SK-N-SH (cell line): Measurements from ENCODE around the gene ELFN2. TPM values are rescaled to one million over a fixed set of nuclear protein-coding genes. Genes with fewer than 3 reads are reported as not detected.

Experiments
- CTCF ChIA-PET: fragments of 300-600, 350-600 bp; formaldehyde crosslinking; extraction: SDS; loops from one replicate; lab custom pipeline; 2021; lab: Yijun Ruan, JAX
- POLR2A ChIA-PET: fragments of 350-600 bp; sonication (Branson Sonifier 250); formaldehyde crosslinking; extraction: SDS; loops from one replicate; lab custom pipeline; 2020; ENCODE audit warnings: antibody characterized with exemption, inconsistent platforms; lab: Yijun Ruan, JAX
- DNase-seq: peaks from one replicate; pipeline ENCODE4 v3.0.0; 2012
- H2AFZ ChIP-seq: fragments of 200-600 bp; sonication (generic); 2 replicates; pipeline ENCODE4 v1.8.1; 2016; ENCODE audit warnings: antibody characterized with exemption, mild to moderate bottlenecking, low read depth
- H3F3A ChIP-seq: fragments of 200-600 bp; sonication (generic); replicated peaks from 2 replicates; pipeline ENCODE3; 2016; ENCODE audit warnings: antibody characterized with exemption, mild to moderate bottlenecking; ENCODE audit not compliant: insufficient read depth
- H3K27ac ChIP-seq, 2 experiments: fragments of 200-500 bp in 1 of 2; fragments of 200-600 bp in 1 of 2; sonication (Bioruptor generic) in 1 of 2; sonication (generic), shearing (Covaris generic) in 1 of 2; 2 replicates each; pipeline versions ENCODE4 v1.5.1 to v1.6.1; 2014 to 2016; ENCODE audit warnings: low read depth in 2 of 2, inconsistent platforms in 1 of 2, low read length in 1 of 2, mild to moderate bottlenecking in 1 of 2, mixed read lengths in 1 of 2
- H3K27me3 ChIP-seq: fragments of 200-600 bp; sonication (generic), shearing (Covaris generic); 2 replicates; pipeline ENCODE4 v1.6.1; 2016; ENCODE audit warnings: mixed run types; ENCODE audit not compliant: insufficient read depth
- H3K36me3 ChIP-seq, 2 experiments: fragments of 200-500 bp in 1 of 2; fragments of 200-600 bp in 1 of 2; sonication (Bioruptor generic) in 1 of 2; sonication (generic) in 1 of 2; replicated peaks in 1 of 2; 2 replicates each; pipeline versions ENCODE3 to v1.5.1; 2014 to 2016; ENCODE audit warnings: low read length in 1 of 2, mild to moderate bottlenecking in 1 of 2; ENCODE audit not compliant: insufficient read depth in 2 of 2, control insufficient read depth in 1 of 2
- H3K4me1 ChIP-seq, 2 experiments: fragments of 200-500 bp in 1 of 2; fragments of 200-600 bp in 1 of 2; sonication (Bioruptor generic) in 1 of 2; sonication (generic), shearing (Covaris generic) in 1 of 2; 2 replicates each; pipeline versions ENCODE4 v1.5.1 to v1.6.1; 2014 to 2016; ENCODE audit warnings: low read depth in 1 of 2, low read length in 1 of 2, mixed run types in 1 of 2; ENCODE audit not compliant: insufficient read depth in 2 of 2, control insufficient read depth in 1 of 2
- H3K4me2 ChIP-seq: fragments of 200-600 bp; sonication (generic), shearing (Covaris generic); 2 replicates; pipeline ENCODE4 v1.6.1; 2017; ENCODE audit warnings: mixed run types
- H3K4me3 ChIP-seq, 2 experiments: fragments of 200-500 bp in 1 of 2; fragments of 200-600 bp in 1 of 2; sonication (Bioruptor generic) in 1 of 2; sonication (generic), shearing (Covaris generic) in 1 of 2; 2 replicates each; pipeline versions ENCODE4 v1.5.1 to v1.8.1; 2014 to 2016; ENCODE audit warnings: low read depth in 2 of 2, inconsistent platforms in 1 of 2, low read length in 1 of 2, mild to moderate bottlenecking in 1 of 2, mixed read lengths in 1 of 2, moderate library complexity in 1 of 2
- H3K79me2 ChIP-seq: fragments of 200-600 bp; sonication (generic); 2 replicates; pipeline ENCODE4 v1.8.1; 2017; ENCODE audit warnings: mild to moderate bottlenecking; ENCODE audit not compliant: insufficient read depth
- H3K9ac ChIP-seq: fragments of 200-600 bp; sonication (generic); 2 replicates; pipeline ENCODE4 v1.6.1; 2017; ENCODE audit warnings: mixed run types
- H3K9me2 ChIP-seq: fragments of 200-600 bp; sonication (generic); 2 replicates; pipeline ENCODE4 v1.6.1; 2017; ENCODE audit warnings: mixed run types
- H3K9me3 ChIP-seq: fragments of 200-600 bp; sonication (generic); 2 replicates; pipeline ENCODE4 v1.6.1; 2017; ENCODE audit warnings: mixed run types, mild to moderate bottlenecking, moderate library complexity
- H4K20me1 ChIP-seq: fragments of 200-600 bp; sonication (generic); 2 replicates; pipeline ENCODE4 v1.6.1; 2017; ENCODE audit warnings: mild to moderate bottlenecking, mixed run types; ENCODE audit not compliant: insufficient read depth
- CHD2 ChIP-seq: fragments of 150-350 bp; IDR thresholded peaks from 2 replicates; pipeline ENCODE4 v1.6.1; 2018; ENCODE audit warnings: low read length; ENCODE audit not compliant: partially characterized antibody
- FOXJ3 ChIP-seq: sonication (generic); formaldehyde crosslinking; IDR thresholded peaks from 2 replicates; pipeline ENCODE4 v1.5.1; 2020; ENCODE audit warnings: mild to moderate bottlenecking, missing genetic modification reagents
- FOXM1 ChIP-seq: IDR thresholded peaks from 2 replicates; pipeline ENCODE4 v1.4.0; 2012; ENCODE audit warnings: low read depth, mild to moderate bottlenecking
- GATA2 ChIP-seq: sonication (generic); formaldehyde crosslinking; IDR thresholded peaks from 2 replicates; pipeline ENCODE4 v1.5.0; 2020; ENCODE audit warnings: mild to moderate bottlenecking, missing genetic modification reagents
- MEF2A ChIP-seq: IDR thresholded peaks from 2 replicates; pipeline ENCODE4 v1.4.0; 2012; ENCODE audit warnings: low read depth, borderline replicate concordance
- NFIC ChIP-seq: IDR thresholded peaks from 2 replicates; pipeline ENCODE4 v1.4.0; 2012; ENCODE audit warnings: borderline replicate concordance
- NRF1 ChIP-seq: IDR thresholded peaks from 2 replicates; pipeline ENCODE4 v1.6.1; 2012; ENCODE audit warnings: low read depth, mild to moderate bottlenecking, low read length
- POLR2AphosphoS5 ChIP-seq: IDR thresholded peaks from 2 replicates; pipeline ENCODE4 v1.6.1; 2012; ENCODE audit warnings: low read depth, low read length
- RXRA ChIP-seq: IDR thresholded peaks from 2 replicates; pipeline ENCODE4 v1.4.0; 2012; ENCODE audit warnings: low read depth, mild to moderate bottlenecking, borderline replicate concordance
- SMC3 ChIP-seq: IDR thresholded peaks from 2 replicates; pipeline ENCODE4 v1.6.1; 2012; ENCODE audit warnings: low read depth, low read length, improper control_type of control experiment
- TAF1 ChIP-seq: IDR thresholded peaks from 2 replicates; pipeline ENCODE4 v1.6.1; 2012; ENCODE audit warnings: low read depth, mild to moderate bottlenecking, low read length, moderate library complexity, borderline replicate concordance
- TEAD4 ChIP-seq: IDR thresholded peaks from 2 replicates; pipeline ENCODE4 v1.4.0; 2012; ENCODE audit warnings: mild to moderate bottlenecking, borderline replicate concordance; ENCODE audit not compliant: insufficient read depth
- YY1 ChIP-seq: IDR thresholded peaks from 2 replicates; pipeline ENCODE4 v1.4.0; 2012; ENCODE audit warnings: low read depth, mild to moderate bottlenecking
- WGBS: methylation state at CpG from one replicate; pipeline ENCODE4 v1.1.6; 2017; ENCODE audit warnings: low lambda C conversion rate; 5-methylcytosine and 5-hydroxymethylcytosine counted together
- polyA plus RNA-seq, 3 experiments: library from polyadenylated mRNA; depleted of rRNA; stranded (reverse); fragments of >200 nt; gene quantifications; 2 replicates each; pipeline ENCODE4 v1.2.3, GENCODE V29; 2012
- TF ChIP-seq, protein P1 (sequence below): fragments of 200-600 bp; sonication (generic); IDR thresholded peaks from 2 replicates; pipeline ENCODE4 v1.6.1; 2017; ENCODE audit warnings: antibody characterized with exemption, mild to moderate bottlenecking, moderate library complexity
- TF ChIP-seq, protein P2 (sequence below): fragments of 150-350 bp; IDR thresholded peaks from 2 replicates; pipeline ENCODE4 v1.6.1; 2017; ENCODE audit warnings: antibody characterized with exemption, low read length, low read depth, borderline replicate concordance
- TF ChIP-seq, protein P3 (sequence below): fragments of 150-350 bp; IDR thresholded peaks from 2 replicates; pipeline ENCODE4 v1.6.1; 2016; ENCODE audit warnings: mild to moderate bottlenecking, low read depth, low read length
- TF ChIP-seq, protein P4 (sequence below): IDR thresholded peaks from 2 replicates; pipeline ENCODE4 v1.4.0; 2012; ENCODE audit warnings: low read depth
- TF ChIP-seq, protein P5 (sequence below): IDR thresholded peaks from 2 replicates; pipeline ENCODE4; 2012

Gene ELFN2
- polyA plus RNA-seq, 1 of the 3 experiments (the other 2 are of a cell fraction): 2.8 TPM

DNA sequence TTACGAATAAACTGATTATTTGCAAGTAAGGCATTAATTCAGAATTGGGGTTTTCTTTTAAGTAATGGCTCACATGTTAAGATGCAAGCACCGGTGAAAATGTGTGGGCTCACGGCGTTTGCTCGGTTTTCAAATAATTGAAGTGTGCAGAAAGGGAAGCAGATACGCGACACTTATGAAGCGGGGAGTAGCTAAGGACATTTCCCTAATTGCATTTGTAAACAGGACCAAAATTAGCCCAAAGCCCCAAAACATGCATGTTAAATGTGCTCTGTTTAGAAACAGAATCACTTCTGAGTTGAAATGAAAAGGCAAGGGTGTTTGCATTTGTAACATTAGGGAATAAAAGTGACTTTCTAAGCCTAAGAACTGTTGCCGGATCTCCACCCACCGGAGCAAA, 61.3 kb downstream of the ELFN2 start (continued):
- TF ChIP-seq, protein P1, sequence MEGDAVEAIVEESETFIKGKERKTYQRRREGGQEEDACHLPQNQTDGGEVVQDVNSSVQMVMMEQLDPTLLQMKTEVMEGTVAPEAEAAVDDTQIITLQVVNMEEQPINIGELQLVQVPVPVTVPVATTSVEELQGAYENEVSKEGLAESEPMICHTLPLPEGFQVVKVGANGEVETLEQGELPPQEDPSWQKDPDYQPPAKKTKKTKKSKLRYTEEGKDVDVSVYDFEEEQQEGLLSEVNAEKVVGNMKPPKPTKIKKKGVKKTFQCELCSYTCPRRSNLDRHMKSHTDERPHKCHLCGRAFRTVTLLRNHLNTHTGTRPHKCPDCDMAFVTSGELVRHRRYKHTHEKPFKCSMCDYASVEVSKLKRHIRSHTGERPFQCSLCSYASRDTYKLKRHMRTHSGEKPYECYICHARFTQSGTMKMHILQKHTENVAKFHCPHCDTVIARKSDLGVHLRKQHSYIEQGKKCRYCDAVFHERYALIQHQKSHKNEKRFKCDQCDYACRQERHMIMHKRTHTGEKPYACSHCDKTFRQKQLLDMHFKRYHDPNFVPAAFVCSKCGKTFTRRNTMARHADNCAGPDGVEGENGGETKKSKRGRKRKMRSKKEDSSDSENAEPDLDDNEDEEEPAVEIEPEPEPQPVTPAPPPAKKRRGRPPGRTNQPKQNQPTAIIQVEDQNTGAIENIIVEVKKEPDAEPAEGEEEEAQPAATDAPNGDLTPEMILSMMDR: no peak
- TF ChIP-seq SMC3 (no peak), FOXM1 (no peak), NFIC (no peak)
- TF ChIP-seq, protein P2, sequence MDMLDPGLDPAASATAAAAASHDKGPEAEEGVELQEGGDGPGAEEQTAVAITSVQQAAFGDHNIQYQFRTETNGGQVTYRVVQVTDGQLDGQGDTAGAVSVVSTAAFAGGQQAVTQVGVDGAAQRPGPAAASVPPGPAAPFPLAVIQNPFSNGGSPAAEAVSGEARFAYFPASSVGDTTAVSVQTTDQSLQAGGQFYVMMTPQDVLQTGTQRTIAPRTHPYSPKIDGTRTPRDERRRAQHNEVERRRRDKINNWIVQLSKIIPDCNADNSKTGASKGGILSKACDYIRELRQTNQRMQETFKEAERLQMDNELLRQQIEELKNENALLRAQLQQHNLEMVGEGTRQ: no peak

DNA sequence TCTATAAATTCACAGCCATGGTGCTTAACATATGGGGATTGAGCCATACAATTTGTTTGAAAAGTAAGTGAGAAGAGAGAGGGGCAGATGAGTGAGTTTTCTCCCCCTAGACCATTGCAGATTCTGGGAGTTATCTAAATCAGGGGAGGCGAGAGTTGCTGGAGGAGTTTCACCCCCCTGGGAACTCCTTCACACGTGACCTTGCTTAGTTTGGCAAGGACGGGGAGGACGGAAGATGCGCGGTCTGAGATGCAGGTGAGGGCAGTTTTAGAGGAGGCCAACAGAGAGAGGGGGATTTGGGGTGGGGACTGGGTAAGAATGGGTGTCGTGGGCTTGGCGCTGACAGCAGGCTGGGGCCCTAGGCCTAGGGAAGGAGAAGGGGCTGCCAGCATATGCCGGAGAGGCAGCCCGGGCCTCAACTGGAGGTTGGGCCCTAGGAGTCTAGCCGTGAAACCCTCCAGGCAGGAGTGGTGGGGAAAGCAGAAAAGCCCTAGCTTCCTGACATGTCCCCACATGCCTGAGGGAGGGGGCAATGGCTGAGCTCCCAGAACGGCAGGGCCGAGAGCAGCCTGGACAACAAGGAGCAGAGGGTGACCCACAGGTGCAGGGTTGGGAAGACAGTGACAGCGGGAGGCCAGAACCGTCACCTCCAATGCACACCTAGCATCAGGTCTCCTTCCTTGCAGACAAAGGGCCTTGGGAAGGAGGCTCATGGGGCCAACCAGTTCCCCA, 63.9 kb downstream of the ELFN2 start:
- H3K27ac ChIP-seq: no peak overlapping the region
- no peak overlapping the region for H3K9ac ChIP-seq
- H3F3A ChIP-seq: no peaks in the 10 kb centered on the region
- no peaks in the 10 kb centered on the region for H3K9me3 ChIP-seq
- no peak overlapping the region for H2AFZ ChIP-seq
- DNase-seq: no peak
- no peaks in the 10 kb centered on the region for H3K27me3 ChIP-seq
- H4K20me1 ChIP-seq: no peaks in the 10 kb centered on the region
- POLR2A ChIA-PET: no interaction called here
- no peak overlapping the region for H3K4me3 ChIP-seq
- no peaks in the 10 kb centered on the region for H3K9me2 ChIP-seq
- no peaks in the 10 kb centered on the region for H3K79me2 ChIP-seq
- H3K4me1 ChIP-seq: peaks cover 0 to 15% of the 10 kb centered on the region in 2 experiments; a peak in 1 of 4 replicates
- TF ChIP-seq FOXJ3 (CRISPR knock-in tag): no peak
- TF ChIP-seq NFIC: no peak
- no peak for TF ChIP-seq GATA2 (CRISPR knock-in tag)
- no peak for TF ChIP-seq MEF2A
- TF ChIP-seq SMC3: no peak
- no peak overlapping the region for H3K4me2 ChIP-seq
- CTCF ChIA-PET: no interaction called here
- WGBS: 95% methylated on average over 13 of the region's 15 CpGs
- no peaks in the 10 kb centered on the region for H3K36me3 ChIP-seq

DNA sequence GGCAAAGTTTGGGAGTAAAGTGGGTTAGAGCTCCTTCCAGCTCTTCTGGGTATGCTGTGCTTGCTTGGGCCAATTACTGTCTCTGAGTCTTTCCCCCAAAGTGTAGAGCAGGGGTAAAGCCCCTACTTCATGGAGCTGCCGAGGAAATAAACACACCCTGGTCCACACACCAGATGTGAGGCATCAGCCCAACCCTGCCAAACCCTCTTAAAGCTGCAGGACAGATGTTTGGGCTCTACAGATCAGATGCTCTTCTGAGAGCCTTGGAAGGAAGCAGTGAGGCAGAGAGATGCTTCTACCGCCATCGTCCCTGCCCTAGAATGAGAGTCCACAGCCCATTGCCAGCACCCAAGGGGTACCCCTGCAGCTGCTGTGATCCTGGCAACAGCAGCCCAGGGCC, 64.7 kb downstream of the ELFN2 start:
- POLR2A ChIA-PET: no interaction called here
- 40% methylated on average over 1 of the region's 3 CpGs for WGBS
- DNase-seq: no peak
- TF ChIP-seq GATA2 (CRISPR knock-in tag) (no peak), YY1 (no peak), TEAD4 (no peak), CHD2 (no peak), TAF1 (no peak), POLR2AphosphoS5 (no peak), MEF2A (no peak), FOXJ3 (CRISPR knock-in tag) (no peak), RXRA (no peak), NRF1 (no peak)
- TF ChIP-seq, protein P2: no peak
- TF ChIP-seq, protein P3, sequence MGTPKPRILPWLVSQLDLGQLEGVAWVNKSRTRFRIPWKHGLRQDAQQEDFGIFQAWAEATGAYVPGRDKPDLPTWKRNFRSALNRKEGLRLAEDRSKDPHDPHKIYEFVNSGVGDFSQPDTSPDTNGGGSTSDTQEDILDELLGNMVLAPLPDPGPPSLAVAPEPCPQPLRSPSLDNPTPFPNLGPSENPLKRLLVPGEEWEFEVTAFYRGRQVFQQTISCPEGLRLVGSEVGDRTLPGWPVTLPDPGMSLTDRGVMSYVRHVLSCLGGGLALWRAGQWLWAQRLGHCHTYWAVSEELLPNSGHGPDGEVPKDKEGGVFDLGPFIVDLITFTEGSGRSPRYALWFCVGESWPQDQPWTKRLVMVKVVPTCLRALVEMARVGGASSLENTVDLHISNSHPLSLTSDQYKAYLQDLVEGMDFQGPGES: no peak
- TF ChIP-seq, protein P4, sequence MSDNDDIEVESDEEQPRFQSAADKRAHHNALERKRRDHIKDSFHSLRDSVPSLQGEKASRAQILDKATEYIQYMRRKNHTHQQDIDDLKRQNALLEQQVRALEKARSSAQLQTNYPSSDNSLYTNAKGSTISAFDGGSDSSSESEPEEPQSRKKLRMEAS: no peak
- TF ChIP-seq, protein P5, sequence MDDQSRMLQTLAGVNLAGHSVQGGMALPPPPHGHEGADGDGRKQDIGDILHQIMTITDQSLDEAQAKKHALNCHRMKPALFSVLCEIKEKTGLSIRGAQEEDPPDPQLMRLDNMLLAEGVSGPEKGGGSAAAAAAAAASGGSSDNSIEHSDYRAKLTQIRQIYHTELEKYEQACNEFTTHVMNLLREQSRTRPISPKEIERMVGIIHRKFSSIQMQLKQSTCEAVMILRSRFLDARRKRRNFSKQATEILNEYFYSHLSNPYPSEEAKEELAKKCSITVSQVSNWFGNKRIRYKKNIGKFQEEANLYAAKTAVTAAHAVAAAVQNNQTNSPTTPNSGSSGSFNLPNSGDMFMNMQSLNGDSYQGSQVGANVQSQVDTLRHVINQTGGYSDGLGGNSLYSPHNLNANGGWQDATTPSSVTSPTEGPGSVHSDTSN: no peak

More for the DNA sequence above, 64.7 kb downstream of the ELFN2 start:
- H3K4me3 ChIP-seq: no peak overlapping the region
- H4K20me1 ChIP-seq: no peaks in the 10 kb centered on the region
- H3K9me2 ChIP-seq: no peaks in the 10 kb centered on the region
- H3K4me2 ChIP-seq: no peak overlapping the region
- CTCF ChIA-PET: interaction anchor here (0.6 kb wide), 1 partner anchor 8 kb away, joined by 3 read pairs; no protein-coding TSS in a partner anchor
- H3K27ac ChIP-seq: no peak overlapping the region
- peaks cover 0 to 14% of the 10 kb centered on the region in 2 experiments; a peak in 1 of 4 replicates for H3K4me1 ChIP-seq
- no peaks in the 10 kb centered on the region for H3K27me3 ChIP-seq
- no peaks in the 10 kb centered on the region for H3K79me2 ChIP-seq
- no peaks in the 10 kb centered on the region for H3K9me3 ChIP-seq
- no peaks in the 10 kb centered on the region for H3K36me3 ChIP-seq
- H3K9ac ChIP-seq: no peak overlapping the region
- H3F3A ChIP-seq: no peaks in the 10 kb centered on the region
- H2AFZ ChIP-seq: no peak overlapping the region
